GM21447 (cell line): Measurements from ENCODE around the gene STK25.

Experiments
- ATAC-seq: cut with Tn5 transposase; IDR thresholded peaks from one replicate; pipeline ENCODE4 v1.9.1; 2021; ENCODE audit not compliant: unreplicated experiment

STK25 gene

GRCh38 chr2:241495172-241496002, 13.0 kb downstream of the STK25 start:
- ATAC-seq: no peak

- ATAC-seq: no peak
Measured at GRCh38 chr2:241494311-241494908, 14.0 kb downstream of the STK25 start.

DNA sequence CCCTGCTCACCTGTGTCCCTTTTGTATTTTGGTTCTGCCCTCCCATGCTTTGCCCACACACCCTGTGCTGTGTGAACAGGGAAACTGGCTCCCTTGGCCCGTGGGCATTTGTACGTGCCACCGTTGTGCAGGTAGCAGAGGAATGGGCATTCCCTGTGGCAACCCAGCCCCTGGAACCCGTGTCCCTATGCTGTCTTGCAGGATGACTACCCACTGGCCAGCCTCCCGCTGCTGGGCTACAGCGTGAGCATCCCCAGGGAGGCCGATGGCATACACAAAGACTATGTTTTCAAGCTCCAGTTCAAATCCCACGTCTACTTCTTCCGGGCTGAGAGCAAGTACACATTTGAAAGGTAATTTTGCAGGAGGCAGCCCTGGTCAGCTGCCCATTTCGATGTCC, 15.3 kb downstream of the STK25 start:
- ATAC-seq: no peak

- no peak for ATAC-seq
Measured at GRCh38 chr2:241492174-241492565, 16.2 kb downstream of the STK25 start.

GRCh38 chr2:241491549-241492173, 16.7 kb downstream of the STK25 start:
- no peak for ATAC-seq

DNA sequence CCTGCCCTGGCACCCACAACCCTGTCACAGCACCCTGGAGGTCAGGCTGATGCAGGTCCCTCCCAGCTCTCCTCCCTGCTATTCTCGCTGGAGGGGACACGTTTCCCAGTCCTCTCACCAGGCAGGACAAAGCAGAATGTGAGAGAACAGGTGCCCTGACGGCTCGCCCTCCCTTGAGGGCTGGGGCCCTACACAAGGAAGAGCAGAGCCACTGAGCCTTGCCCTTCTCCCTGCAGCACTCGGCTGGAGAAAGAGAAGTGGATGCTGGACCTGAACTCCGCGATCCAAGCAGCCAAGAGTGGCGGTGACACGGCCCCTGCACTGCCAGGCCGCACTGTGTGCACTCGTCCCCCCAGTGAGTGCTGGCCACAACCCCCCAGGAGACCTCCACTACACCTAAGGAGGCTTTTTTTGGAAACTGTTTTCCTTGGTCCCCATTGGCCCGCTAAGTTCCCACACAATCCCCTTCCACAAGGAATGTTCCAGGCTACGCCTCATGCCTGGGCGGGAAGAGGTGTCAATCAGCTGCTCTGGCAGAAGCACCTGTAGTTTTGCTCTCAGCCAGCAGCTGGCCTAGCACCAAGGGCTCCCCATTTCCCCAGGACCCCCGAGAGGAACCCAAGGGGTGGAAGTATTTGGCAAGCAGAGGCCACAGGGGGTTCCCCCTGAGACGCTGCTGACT, 17.4 kb downstream of the STK25 start:
- ATAC-seq: no peak

DNA sequence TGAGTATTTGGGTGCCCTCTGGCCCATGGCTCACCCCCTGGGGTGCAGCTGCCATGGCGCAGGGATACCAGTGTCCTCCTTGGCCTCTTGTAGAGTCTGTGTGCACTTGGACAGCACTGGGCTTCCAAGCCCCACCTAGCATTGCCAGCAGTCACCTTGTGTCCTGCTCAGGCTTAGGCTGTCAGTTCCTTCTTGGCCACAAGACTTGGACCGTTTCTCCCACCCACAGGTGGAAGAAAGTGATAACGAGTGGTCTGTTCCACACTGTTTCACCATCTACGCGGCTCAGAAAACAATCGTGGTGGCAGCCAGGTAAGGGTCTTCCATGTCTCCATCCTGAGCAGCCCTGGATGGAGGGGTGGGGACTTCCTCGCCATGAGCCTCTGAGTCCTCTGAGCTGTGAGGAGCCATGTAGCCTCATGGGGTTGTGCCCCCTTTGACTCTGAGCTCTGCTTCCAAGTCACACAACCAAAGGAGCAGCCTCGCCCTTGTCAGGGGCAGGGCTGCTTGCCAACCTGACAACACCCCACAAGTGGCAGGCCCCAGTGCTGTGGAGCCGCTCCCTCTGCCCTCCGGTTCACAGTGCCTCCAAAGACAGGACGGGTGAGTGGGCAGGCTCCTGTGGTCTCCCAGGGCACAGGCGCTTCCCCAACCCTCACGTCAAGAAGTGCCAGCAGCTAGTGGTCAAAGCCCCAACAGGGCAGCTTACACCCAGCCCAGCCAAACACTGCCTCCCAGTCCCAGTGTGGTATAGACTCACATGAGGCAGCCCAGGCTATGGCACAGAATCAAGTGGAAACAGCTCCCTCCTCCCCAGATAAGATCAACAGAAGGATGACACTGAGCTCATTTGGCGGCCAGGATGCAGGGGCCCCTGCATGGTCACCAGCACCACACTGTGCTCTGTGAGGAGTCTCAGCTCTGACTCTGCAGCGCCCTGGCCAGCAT, 18.4 kb downstream of the STK25 start:
- no peak for ATAC-seq

DNA sequence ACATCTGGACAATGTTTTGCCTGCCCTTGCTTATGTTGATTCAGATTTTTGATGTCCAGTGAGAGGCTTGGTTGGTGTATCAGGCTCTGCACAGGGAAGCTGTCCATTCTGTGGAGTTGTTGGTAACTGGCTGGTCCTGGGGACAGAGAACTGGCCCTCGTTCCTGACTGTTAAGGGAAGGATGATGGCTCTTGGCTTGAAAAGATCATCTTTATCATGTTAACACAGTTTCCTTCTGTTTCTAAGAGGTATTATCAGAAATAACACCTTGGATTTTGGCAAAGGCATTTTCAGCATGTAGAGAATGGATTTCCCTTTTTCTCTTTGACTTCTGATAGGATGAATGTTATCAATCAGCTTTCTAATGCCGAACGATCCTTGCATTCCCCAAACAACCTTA, 19.3 kb downstream of the STK25 start:
- ATAC-seq: no peak

DNA sequence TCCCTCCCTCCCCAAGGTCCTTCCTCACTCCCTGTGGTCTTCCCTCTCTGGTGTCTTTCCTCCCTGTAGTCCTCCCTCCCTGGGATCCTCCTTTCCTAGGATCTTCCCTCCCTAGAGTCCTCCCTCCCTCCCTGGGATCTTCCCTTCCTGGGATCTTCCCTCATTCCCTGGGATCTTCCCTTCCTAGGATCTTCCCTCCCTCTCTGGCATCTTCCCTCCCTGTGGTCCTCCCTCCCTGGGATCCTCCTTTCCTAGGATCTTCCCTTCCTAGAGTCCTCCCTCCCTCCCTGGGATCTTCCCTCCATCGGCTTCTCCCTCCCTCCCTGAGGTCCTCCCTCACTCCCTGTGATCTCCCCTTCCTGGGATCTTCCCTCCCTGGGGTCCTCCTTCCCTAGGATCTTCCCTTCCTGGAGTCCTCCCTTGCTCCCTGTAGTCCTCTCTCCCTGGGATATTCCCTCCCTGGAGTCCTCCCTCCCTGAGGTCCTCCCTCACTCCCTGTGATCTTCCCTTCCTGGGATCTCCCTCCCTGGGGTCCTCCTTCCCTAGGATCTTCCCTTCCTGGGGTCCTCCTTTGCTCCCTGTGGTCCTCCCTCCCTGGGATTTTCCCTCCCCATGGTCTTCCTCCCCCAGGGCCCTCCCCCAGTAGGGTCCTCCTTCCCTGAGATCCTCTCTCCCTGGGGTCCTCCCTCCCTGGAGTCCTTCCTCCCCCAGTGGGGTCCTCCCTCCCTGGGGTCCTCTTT, 23.0 kb downstream of the STK25 start:
- ATAC-seq: no peak

DNA sequence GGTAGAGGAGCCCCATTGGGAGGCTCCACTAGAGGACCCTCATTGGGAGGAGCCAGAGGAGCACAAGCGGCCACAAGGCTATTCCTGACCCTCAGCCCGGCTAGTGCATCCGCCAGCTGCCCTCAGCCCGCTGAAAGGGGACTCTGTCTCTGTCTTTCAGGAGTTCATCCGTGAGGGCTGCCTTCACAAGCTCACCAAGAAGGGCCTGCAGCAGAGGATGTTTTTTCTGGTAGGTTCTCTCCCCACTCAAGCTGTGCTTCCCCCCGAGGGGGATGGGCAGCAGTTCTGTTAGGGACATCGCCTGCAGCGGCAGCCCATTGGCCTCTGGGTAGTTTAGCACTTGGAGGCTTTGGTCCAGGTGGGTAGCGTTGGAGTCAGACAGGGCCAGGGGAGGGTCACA, 25.1 kb downstream of the STK25 start:
- no peak for ATAC-seq

DNA sequence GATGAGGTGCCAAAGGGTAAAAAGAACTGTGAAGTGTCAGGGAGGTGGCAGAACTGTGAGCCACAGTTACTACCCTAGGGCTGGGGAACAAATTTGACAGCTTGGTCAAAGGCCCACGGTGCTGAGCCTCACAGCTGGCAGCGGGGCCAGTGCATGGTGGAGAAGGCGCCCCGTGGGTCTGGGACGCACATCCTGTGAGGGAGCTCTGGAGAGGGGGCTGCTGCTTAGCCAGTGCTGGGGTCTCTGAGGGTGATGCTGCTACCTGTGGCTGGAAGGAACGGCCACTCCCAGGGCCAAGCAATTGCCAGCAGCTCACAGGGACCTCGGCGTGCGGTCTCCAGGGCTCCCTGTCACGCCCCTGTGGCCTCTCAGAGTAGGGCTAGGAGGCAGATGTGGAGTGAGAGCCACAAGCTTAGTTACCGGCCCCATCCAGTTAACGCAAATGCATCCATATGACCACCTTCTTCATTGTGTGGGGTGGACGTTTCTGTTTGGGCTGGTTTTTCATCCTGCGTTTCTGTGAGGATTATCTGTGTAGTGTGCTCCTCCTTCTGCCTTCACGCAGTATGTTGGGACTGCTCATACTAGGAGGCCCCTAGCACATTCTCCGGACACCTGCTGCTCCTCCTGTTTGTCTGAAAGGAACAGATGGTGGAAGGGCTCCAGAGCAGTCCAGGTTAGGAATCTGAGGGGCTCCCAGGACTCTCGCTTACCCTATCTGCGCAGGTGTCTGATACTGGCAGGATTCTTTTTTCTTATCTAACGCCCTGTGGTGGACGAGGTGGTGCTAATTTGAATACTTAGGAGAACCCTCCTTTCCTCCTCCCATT, 26.0 kb downstream of the STK25 start:
- no peak for ATAC-seq

DNA sequence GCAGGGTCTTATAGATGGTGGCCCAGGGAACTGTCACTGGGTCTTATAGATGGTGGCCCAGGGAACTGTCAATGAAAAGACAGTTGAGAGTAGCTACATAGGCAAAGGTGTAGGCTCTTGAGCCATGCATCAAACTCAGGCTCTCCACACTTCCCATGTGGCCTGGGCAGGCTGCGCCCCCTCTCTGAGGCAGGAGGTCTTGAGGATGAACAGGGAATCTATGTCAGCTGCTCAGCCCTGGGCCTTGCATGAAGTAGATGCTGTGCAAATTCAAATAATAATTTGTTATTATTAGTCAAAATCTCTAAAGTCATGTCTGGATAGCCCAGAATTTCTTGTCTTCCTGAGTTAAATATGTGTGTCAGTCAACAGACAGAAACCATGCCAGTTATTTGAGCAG, 26.7 kb downstream of the STK25 start:
- no peak for ATAC-seq

GRCh38 chr2:241479026-241479898, 29.1 kb downstream of the STK25 start:
- ATAC-seq: no peak

- ATAC-seq: no peak
Measured at GRCh38 chr2:241478166-241478565, 30.2 kb downstream of the STK25 start.

- no peak for ATAC-seq
Measured at GRCh38 chr2:241475267-241475666, 33.1 kb downstream of the STK25 start.

GRCh38 chr2:241473399-241473798, 35.0 kb downstream of the STK25 start:
- ATAC-seq: no peak

DNA sequence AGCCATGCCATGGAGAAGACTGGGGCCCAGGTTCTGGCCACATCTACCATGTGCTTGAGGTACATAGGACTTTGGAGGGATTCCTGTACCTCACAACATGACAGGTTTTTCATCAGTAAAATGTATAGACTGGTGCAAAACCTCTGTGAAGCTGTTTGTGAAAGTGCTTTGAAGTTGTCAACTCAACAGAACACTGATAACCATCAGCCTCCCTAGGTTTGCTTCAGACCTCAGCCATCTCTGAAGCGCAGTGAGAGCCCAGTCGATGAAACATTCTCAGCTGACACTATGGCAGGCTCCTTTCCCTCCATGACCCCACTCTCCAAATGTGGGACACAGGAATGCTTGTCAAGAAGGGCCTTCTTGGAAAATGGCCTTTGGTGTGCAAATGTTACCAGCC, 38.6 kb downstream of the STK25 start:
- no peak for ATAC-seq

DNA sequence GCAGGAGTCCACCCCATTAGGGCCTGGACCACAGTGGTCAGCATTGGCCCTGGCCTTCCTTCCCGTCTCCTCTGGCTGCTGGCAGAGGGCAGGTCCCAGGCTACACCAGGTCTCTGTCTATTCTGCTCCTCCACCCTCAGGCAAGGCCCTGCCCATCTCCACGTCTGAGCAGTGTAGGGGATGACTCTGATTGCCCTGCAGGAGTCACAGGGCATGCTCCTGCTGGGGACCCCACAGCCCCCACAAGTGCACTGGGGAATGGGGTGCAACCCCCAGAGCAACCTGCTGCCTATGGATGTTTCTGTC, 40.0 kb downstream of the STK25 start:
- ATAC-seq: no peak
